Erythroblast (primary cell): Measurements from ENCODE around the gene HMGXB4.

ENCODE experiments used
- DNase-seq, 2 experiments: peaks; one replicate each; lab custom pipeline; 2025; lab: John Stamatoyannopoulos, UW
- GATA1 ChIP-seq: IDR thresholded peaks from 2 replicates; pipeline ENCODE4 v1.6.1; 2011; ENCODE audit warnings: low read depth, mild to moderate bottlenecking, control low read depth, low read length, moderate library complexity
- POLR2A ChIP-seq: IDR thresholded peaks from 2 replicates; pipeline ENCODE4 v1.6.1; 2011; ENCODE audit warnings: mild to moderate bottlenecking, low read length

HMGXB4 gene, protein sequence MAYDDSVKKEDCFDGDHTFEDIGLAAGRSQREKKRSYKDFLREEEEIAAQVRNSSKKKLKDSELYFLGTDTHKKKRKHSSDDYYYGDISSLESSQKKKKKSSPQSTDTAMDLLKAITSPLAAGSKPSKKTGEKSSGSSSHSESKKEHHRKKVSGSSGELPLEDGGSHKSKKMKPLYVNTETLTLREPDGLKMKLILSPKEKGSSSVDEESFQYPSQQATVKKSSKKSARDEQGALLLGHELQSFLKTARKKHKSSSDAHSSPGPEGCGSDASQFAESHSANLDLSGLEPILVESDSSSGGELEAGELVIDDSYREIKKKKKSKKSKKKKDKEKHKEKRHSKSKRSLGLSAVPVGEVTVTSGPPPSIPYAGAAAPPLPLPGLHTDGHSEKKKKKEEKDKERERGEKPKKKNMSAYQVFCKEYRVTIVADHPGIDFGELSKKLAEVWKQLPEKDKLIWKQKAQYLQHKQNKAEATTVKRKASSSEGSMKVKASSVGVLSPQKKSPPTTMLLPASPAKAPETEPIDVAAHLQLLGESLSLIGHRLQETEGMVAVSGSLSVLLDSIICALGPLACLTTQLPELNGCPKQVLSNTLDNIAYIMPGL

DNA sequence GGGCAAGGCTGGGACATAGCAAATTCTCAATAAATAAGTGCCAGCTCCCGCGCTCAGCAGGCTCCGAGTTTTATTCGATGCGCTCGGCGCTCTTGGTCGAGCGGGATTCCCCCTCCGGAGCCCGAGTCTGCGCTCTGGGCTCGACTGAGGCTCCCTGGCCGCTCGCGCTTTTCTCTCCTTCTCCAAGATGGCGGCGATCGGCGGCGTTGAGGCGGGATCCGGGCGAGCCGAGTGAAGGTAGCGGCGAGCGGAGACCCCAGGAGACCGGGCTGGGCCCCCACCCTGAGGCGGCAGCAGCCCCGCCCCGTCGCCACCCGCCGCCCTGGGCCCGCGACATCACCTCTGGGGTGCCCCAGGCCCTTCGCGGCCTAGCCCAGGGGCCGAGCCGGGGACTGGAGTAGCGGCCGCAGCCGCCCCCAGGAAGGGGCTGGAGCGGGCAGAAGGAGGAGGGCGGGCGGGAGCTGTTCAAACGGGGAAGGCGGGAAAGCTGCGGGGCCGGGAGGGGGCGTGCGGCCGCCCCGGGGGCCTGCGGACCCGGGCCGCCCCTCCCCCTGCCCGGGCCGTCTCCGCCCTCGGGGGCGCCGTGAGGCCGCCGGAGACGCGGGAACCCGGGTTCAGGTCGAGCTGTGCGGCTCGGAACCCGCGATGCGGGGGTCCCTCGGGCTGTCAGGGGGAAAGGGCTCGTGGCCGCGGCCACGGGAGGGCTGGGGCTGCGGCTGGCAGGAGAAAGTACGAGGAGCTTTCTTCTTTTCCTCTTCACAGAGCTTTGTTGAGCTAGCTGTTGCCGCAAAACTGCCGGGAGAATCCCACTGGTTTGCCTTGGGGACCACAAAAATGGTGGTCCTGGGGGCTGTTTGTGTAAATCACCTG is at the start of gene HMGXB4:
HMGXB4 (plus strand) TSS at position 173 of the 870 bp plus-strand sequence. CDS start 4,898 bp downstream, outside the sequence.
- peak; percentile 91 to 94 for DNase-seq
- no peak for TF ChIP-seq GATA1
- peak; percentile 63 for TF ChIP-seq POLR2A

DNA sequence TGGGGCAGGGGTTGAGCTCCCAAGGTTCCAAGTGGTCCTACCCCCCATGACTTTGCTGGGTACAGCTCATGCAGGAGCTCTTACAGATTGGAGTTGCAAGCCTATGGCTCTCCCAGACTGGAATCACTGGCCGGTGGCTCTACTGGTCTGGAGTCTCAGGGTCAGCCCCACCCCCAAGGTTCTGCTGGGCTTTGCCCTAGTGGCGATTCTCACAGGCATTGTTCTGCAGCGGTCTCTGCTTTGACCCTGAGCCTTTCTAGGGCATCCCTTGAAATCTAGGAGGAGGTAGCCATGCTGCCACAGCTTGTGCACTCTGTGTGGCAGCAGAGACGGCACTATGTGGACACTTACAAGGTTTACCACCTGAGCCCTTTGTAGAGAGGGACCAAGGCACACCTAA is 49.3 kb upstream of the HMGXB4 start:
- no peak for TF ChIP-seq POLR2A
- no peak for TF ChIP-seq GATA1
- DNase-seq: no peak

DNA sequence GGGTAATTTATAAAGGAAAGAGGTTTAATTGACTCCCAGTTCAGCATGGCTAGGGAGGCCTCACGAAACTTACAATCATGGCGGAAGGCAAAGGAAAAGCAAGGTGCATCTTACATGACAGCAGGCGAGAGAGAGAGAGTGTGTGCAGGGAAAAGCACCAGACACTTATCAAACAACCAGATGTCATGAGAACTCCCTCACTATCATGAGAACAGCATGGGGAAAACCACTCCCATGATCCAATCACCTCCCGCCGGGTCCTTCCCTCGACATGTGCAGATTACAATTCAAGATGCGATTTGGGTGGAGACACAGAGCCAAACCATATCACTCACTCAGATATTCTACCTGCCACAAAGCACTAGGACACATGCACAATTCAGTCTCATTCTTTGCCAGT is 48.1 kb upstream of the HMGXB4 start:
- TF ChIP-seq GATA1: no peak
- TF ChIP-seq POLR2A: no peak
- DNase-seq: peak; percentile 60 to 91

DNA sequence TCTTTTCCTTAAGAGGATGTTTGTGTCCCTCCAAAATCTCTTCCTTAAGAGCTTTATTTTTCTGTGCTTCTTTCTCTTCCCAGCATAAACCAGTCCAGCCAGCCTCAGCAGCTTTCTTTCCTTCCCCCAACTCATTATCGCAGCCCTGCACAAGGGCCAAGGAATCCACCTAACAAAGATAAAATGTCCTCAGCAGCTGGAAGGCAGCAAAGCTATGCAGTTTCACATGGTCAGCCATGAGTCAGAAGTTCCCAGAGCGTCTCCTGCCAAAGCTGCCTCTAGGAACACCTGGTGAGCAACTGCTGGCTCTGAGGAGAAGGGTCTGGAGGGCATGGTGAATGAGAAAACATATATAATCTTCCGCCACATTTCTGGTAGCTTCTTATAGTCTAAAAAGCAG is 45.3 kb upstream of the HMGXB4 start:
- DNase-seq: peak; percentile 77 to 89
- TF ChIP-seq GATA1 (peak; percentile 29), POLR2A (no peak)

DNA sequence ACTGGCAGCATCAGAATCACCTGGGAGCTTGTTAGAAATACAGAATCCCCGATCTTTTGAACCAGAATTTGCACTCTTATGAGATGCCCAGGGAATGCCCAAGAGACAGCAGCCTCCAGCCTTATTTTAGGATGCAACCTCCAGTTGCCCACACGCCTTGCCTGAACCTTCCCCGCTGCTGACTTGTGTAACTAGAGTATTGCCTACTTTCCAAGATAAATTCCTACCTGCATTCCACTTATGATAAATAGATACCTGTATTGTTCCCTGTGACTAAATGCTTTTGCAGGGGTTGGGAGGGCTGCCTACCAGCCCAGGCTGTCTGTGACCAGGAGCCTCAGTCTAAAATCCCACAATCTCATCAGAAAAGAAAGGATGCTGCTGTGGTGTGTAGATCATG is 44.3 kb upstream of the HMGXB4 start:
- TF ChIP-seq POLR2A (no peak), GATA1 (no peak)
- no peak for DNase-seq

DNA sequence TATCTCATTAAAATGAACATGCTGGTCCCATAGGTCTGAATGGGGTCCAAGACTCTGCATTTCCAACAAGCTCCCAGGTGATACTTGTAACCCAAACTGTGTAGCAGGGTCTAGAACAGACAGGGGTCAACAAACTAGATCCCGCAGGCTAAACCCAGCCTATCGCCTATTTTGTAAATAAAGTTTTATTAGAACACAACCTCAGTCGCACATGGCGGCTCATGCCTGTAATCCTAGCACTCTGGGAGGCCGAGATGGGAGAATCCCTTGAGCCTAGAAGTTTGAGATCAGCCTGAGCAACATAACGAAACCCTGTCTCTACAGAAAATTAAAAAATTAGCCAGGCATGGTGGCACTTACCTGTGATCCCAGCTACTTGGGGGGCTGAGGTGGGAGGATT is 42.3 kb upstream of the HMGXB4 start:
- no peak for DNase-seq
- no peak for TF ChIP-seq POLR2A
- TF ChIP-seq GATA1: no peak

DNA sequence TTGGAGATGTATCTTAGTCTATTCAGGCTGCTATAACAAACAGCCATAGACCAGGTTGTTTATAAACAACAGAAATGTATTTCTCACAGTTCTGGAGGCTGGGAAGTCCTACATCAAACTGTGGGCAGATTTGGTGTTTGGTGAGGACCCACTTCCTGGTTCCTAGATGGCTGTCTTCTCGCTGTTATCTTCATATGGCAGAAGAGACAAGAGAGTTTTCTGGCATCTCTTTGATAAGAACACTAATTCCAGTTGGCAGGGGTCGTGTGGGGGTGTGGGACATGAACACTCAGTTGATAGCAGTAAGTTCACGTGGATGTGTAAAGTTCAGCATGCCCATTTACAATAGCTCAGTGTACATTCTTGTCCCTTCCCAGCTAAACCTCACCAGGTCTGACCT is 41.3 kb upstream of the HMGXB4 start:
- TF ChIP-seq GATA1 (no peak), POLR2A (no peak)
- peak; percentile 22 to 79 for DNase-seq

DNA sequence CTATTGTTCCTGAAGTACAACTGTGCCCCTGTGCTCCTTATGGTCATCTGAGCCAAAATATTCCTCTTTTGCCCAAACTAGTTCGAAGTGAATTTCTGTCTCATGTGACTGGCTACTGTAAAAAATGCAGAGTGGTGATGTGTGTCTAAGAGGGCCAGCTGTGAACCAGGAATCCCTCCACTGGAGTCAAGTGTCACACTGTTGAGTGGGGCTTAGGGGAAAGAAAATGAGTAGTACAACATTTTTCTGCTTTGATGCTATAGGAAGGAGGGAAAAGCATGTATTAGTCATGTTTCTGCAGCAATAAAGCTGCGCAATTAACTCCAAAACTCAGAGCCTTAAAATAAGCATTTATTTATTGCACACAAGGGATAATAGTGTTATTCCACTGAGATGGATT is 39.8 kb upstream of the HMGXB4 start:
- DNase-seq: no peak
- TF ChIP-seq GATA1 (no peak), POLR2A (no peak)

DNA sequence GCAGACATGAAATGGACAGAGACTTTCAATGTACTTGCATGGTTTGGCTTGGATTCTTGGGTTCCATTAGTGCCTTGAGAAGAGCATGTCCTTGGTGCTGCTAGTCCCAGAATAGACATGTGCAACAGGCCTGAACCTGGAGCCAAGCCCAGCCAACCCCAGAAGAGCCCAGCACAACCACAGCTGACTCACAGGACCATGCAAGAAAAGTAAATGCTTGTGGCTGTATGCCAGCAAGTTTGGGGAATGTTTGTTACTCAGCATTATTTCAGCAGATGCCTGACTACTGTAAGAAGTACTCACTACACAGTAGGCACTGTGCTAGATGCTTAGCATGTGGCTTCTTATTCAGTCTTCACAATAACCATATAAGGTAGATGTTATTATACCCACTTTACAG is 39.2 kb upstream of the HMGXB4 start:
- no peak for TF ChIP-seq POLR2A
- no peak for TF ChIP-seq GATA1
- DNase-seq: peak in 1 of 2 experiments; percentile 5

DNA sequence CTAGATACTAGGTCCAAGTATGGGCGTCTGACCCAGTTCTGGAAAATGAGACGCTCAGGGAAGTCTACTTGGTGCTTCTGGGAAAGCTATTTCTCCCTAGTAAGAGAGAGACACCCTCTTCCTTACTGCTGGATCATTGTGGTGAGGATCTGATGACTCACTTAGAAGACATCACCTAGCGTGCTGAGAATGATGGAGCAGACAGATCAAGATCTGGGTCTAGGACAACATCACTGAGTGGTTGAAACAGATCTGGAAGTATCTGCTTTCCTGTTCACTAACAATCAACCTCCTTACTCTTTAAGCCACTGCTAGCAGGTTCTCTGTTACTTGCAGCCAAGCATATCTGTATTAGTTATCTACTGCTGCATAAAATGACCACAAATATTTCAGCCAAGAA is 38.3 kb upstream of the HMGXB4 start:
- TF ChIP-seq POLR2A: no peak
- no peak for TF ChIP-seq GATA1
- no peak for DNase-seq

DNA sequence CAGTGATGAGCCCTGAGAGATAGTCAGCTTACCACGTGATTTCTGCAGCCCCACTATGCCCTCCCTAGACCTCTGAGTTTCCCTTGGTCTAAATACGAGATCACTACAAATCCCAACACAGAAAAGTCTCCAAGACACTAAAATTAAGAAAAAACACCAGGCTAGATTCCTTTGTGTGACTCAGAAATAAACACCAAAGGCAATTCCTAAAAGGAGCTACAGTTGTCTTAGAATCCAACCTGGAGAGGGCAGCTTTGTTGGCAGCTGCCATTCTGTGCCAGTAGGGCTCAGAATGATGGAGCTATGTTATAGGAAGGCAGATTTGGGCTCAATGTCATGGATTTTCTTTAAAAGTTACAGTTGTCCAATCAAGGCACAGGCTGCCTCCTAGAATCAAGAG is 37.1 kb upstream of the HMGXB4 start:
- DNase-seq: no peak
- TF ChIP-seq POLR2A (no peak), GATA1 (no peak)

DNA sequence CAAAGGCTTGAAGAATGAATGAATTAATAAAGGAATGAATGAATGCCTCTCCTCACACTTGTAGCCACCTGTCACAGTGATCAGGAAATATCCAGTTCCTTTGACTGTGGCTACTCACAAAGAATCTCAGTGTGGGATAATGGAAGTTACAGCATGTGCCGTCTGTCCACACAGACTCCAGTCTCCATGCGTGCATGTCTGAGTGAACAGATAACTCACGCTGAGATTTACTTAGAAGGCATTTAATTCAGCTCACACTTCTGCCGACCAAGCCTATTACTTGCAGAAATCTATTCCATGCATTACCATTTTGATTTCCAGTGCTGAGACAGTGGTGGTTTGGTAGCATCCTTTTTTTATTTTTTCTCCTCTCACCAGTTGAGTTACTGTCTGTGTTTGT is 32.3 kb upstream of the HMGXB4 start:
- TF ChIP-seq POLR2A: no peak
- no peak for TF ChIP-seq GATA1
- DNase-seq: no peak

DNA sequence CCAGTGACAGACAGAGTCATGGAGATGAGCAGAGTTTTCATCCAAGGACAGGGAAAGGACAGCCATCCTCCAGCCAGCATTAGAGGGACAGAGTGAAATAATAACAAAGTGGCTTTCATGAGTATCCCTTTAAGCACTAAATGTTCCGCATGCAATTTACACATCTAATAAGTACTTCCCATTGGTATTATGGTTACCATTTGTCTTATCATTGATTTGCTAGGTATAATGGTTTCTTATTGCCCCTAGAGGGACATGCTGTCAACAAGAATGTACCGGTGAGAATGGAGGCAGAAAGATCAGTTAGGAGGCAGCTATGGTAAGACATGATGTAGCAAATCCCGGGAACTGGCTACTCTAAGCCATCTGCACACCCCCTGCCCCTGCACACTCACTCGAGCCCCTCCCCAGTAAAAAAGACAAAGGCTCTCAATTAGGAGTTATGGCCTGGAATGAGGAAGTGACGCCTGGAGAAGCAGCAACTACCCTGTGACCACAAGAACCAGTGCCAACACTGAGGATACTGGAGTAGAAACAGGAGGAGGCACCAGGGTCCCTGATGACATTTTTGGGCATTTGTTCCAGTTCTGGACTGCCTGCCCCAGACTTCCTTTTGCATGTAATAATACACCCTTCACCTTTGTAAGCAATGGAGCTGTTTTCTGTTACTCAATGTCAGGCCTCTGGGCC is 30.2 kb upstream of the HMGXB4 start:
- no peak for DNase-seq
- TF ChIP-seq GATA1: no peak
- TF ChIP-seq POLR2A: no peak
